Esophagus muscularis mucosa (tissue), 4 donors: Measurements from ENCODE around the gene VDR. TPM values are rescaled to one million over a fixed set of nuclear protein-coding genes. Genes with fewer than 3 reads are reported as not detected.

ENCODE experiments used
- DNase-seq: peaks from one replicate; pipeline ENCODE4 v3.0.0-alpha.2; 2017; ENCODE audit errors: extremely low spot score
- H3K27ac ChIP-seq, 4 donors: fragments of 200-600 bp; sonication (generic); replicated peaks in 1 of 4; 1 replicate in 3 of 4; 2 replicates in 1 of 4; pipeline ENCODE4 v1.5.1; 2016 to 2019; ENCODE audit warnings: mild to moderate bottlenecking in 1 of 4
- H3K27me3 ChIP-seq, 4 donors: fragments of 200-600 bp; sonication (generic); one replicate each; pipeline versions ENCODE4 v1.5.1 to v1.6.0; 2016 to 2019
- H3K36me3 ChIP-seq, 4 donors: fragments of 200-600 bp; sonication (generic); one replicate each; pipeline ENCODE4 v1.5.1; 2016 to 2019
- H3K4me1 ChIP-seq, 4 donors: fragments of 200-600 bp; sonication (generic); one replicate each; pipeline ENCODE4 v1.5.1; 2016 to 2019
- H3K4me3 ChIP-seq, 4 donors: fragments of 200-600 bp; sonication (generic); 1 replicate in 2 of 4; 2 replicates in 2 of 4; pipeline ENCODE4 v1.5.1; 2016 to 2019; ENCODE audit warnings: mild to moderate bottlenecking in 4 of 4, moderate library complexity in 1 of 4
- H3K9me3 ChIP-seq, 4 donors: fragments of 200-600 bp; sonication (generic); 1 replicate in 3 of 4; 2 replicates in 1 of 4; pipeline ENCODE4 v1.5.1; 2016 to 2019
- EP300 ChIP-seq: sonication (generic); formaldehyde crosslinking; IDR thresholded peaks from one replicate; pipeline ENCODE4 v1.6.1; 2017; ENCODE audit warnings: antibody characterized with exemption
- POLR2A ChIP-seq: fragments of 450-650 bp; IDR thresholded peaks from one replicate; pipeline ENCODE4 v1.6.1; 2017; ENCODE audit warnings: antibody characterized with exemption, moderate library complexity, mild to moderate bottlenecking, low read depth
- POLR2AphosphoS5 ChIP-seq, 2 donors: sonication (generic); formaldehyde crosslinking; IDR thresholded peaks; one replicate each; pipeline ENCODE4 v1.6.1; 2017; ENCODE audit warnings: antibody characterized with exemption in 2 of 2
- WGBS: methylation state at CpG from one replicate; pipeline ENCODE4 v1.1.5; 2018; 5-methylcytosine and 5-hydroxymethylcytosine counted together
- intact Hi-C: fragments of 100-400 bp; cut with DNase I; formaldehyde crosslinking; loops from one replicate; pipeline ENCODE4 v1.15.1; 2023
- total RNA-seq, 4 donors: library from RNA; depleted of rRNA; stranded (reverse); fragments of >200 nt; gene quantifications; one replicate each; pipeline versions ENCODE4 v1.1.0 to v1.2.1, GENCODE V29; 2016
- TF ChIP-seq, protein P1 (sequence below), 3 experiments: fragments of 200-600 bp in 2 of 3; fragments of 450-650 bp in 1 of 3; sonication (generic) in 2 of 3; IDR thresholded peaks; one replicate each; pipeline ENCODE4 v1.5.1; 2017 to 2019; ENCODE audit warnings: antibody characterized with exemption in 3 of 3, mild to moderate bottlenecking in 2 of 3, moderate library complexity in 1 of 3

VDR gene
- total RNA-seq, 4 donors from 2014 or later: 0.42 to 2.8 (median 2.1) TPM

GRCh38 chr12:47900131-47901062 is 4.4 kb downstream of the VDR start:
- no peak for DNase-seq
- Histone ChIP-seq H3K4me1 (peaks cover 5 to 26% (median 24%) of the 10 kb centered on the region in 4 donors), H3K9me3 (no peaks in the 10 kb centered on the region), H3K36me3 (no peaks in the 10 kb centered on the region), H3K27ac (no peak overlapping the region), H3K27me3 (peaks cover 0 to 55% (median 0%) of the 10 kb centered on the region in 4 donors), H3K4me3 (no peak overlapping the region)
- intact Hi-C loops: no loop called here
- WGBS: 65% methylated on average over 8 of the region's 8 CpGs
- TF ChIP-seq POLR2A (no peak), EP300 (no peak), POLR2AphosphoS5 (IDR thresholded peaks at IDR 0.05) (no peak)
- TF ChIP-seq, protein P1, sequence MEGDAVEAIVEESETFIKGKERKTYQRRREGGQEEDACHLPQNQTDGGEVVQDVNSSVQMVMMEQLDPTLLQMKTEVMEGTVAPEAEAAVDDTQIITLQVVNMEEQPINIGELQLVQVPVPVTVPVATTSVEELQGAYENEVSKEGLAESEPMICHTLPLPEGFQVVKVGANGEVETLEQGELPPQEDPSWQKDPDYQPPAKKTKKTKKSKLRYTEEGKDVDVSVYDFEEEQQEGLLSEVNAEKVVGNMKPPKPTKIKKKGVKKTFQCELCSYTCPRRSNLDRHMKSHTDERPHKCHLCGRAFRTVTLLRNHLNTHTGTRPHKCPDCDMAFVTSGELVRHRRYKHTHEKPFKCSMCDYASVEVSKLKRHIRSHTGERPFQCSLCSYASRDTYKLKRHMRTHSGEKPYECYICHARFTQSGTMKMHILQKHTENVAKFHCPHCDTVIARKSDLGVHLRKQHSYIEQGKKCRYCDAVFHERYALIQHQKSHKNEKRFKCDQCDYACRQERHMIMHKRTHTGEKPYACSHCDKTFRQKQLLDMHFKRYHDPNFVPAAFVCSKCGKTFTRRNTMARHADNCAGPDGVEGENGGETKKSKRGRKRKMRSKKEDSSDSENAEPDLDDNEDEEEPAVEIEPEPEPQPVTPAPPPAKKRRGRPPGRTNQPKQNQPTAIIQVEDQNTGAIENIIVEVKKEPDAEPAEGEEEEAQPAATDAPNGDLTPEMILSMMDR (IDR thresholded peaks at IDR 0.05): no peak

DNA sequence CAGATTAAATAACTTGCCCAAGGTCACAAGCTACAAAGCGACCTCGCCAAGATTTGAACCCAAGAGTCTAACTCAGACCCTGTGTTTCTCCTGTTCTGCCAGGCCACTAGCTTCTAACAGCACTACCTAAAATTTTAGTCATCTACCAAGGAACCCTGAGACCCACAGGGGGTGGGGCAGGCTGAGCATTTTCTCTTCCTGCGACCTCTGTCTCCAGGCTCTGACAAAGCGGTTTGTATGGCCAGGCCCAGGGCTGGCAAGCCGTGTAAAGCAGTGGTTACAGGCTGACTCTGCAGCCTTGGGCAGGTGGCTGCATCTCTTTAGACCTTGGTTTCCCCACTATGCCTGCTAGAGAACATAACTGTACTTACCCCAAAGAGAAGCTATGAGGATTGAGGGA is 5.3 kb downstream of the VDR start:
- WGBS: 86% methylated on average over 5 of the region's 5 CpGs
- Histone ChIP-seq H3K9me3 (no peaks in the 10 kb centered on the region), H3K36me3 (no peaks in the 10 kb centered on the region), H3K4me3 (no peak overlapping the region), H3K27ac (no peak overlapping the region), H3K27me3 (peaks cover 0 to 59% (median 0%) of the 10 kb centered on the region in 4 donors), H3K4me1 (peaks cover 2 to 16% (median 14%) of the 10 kb centered on the region in 4 donors)
- intact Hi-C loops: no loop called here
- DNase-seq: no peak
- TF ChIP-seq, protein P1 (IDR thresholded peaks at IDR 0.05): no peak
- no peak for TF ChIP-seq EP300
- TF ChIP-seq POLR2A: no peak
- TF ChIP-seq POLR2AphosphoS5 (IDR thresholded peaks at IDR 0.05): no peak

DNA sequence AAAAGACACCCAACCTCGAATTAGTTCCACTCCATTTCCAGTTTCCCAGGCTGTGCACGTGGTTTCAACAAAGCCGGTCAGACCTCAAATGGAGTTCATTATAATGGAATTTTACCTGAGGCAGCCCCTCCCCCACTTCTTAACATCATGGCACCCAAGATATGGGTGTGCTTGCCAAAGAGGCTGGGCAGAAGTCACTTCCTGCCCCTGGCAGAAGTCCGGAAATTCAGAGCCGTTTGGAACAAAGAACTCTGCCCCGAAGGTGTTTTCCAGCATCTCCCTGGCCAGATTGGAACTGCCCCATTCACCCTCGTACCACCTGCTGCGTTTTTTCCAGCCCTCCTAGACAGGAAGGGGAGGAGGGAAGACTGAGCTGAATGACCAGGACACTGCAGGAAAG is 8.2 kb downstream of the VDR start:
- WGBS: 49% methylated on average over 8 of the region's 8 CpGs
- Histone ChIP-seq H3K27ac (no peak overlapping the region), H3K36me3 (no peaks in the 10 kb centered on the region), H3K4me3 (no peak overlapping the region), H3K27me3 (peaks cover 0 to 58% (median 0%) of the 10 kb centered on the region in 4 donors), H3K4me1 (no peaks in the 10 kb centered on the region), H3K9me3 (no peaks in the 10 kb centered on the region)
- intact Hi-C loops: no loop called here
- DNase-seq: no peak
- TF ChIP-seq EP300: no peak
- TF ChIP-seq POLR2A: no peak
- no peak for TF ChIP-seq POLR2AphosphoS5 (IDR thresholded peaks at IDR 0.05)
- TF ChIP-seq, protein P1 (IDR thresholded peaks at IDR 0.05): no peak

DNA sequence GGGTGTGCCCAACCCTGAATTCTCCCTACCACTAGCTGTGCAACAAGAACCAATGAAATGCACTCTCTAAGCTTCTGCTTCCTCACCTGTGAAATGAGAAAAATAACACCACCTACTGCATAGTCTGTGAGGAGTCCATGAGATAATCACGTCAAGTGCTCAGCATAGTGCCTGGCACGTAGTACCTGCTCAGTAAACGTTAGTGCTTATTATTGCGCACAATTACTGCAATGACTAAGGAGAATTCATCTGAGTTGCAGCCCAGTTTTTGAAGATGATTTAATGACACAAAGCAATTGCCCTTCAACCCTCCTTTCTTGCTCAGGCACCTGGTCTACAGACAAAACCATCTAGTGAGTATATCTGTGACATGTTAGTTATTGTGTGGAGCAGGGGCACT is 8.8 kb downstream of the VDR start:
- H3K4me1 ChIP-seq: no peaks in the 10 kb centered on the region
- no peaks in the 10 kb centered on the region for H3K9me3 ChIP-seq
- no peaks in the 10 kb centered on the region for H3K36me3 ChIP-seq
- TF ChIP-seq POLR2A (no peak), EP300 (no peak), POLR2AphosphoS5 (IDR thresholded peaks at IDR 0.05) (no peak)
- TF ChIP-seq, protein P1 (IDR thresholded peaks at IDR 0.05): no peak
- no peak overlapping the region for H3K4me3 ChIP-seq
- no peak overlapping the region for H3K27ac ChIP-seq
- H3K27me3 ChIP-seq: peaks cover 0 to 52% (median 0%) of the 10 kb centered on the region in 4 donors
- WGBS: 92% methylated on average over 4 of the region's 4 CpGs
- intact Hi-C loops: no loop called here
- DNase-seq: no peak
